T1000 (cell line): Measurements from ENCODE around the gene SIL1.
"Not testable (repeated sequence)": the region's sequence is repeated elsewhere in the genome, so short reads cannot be mapped to it uniquely, and the experiment has no call there.

Source experiments
- DNase-seq: peaks from one replicate; lab custom pipeline; 2025; ENCODE audit warnings: mixed read lengths; lab: John Stamatoyannopoulos, UW

Gene SIL1

GRCh38 chr5:139068060-139068459 lies 130.1 kb downstream of the SIL1 start:
- no peak for DNase-seq

GRCh38 chr5:139065306-139065705 lies 132.9 kb downstream of the SIL1 start:
- DNase-seq: no peak

GRCh38 chr5:139064613-139065012 lies 133.6 kb downstream of the SIL1 start:
- no peak for DNase-seq

GRCh38 chr5:139063664-139064054 lies 134.5 kb downstream of the SIL1 start:
- DNase-seq: no peak

GRCh38 chr5:139062910-139063663 lies 135.1 kb downstream of the SIL1 start:
- DNase-seq: no peak

- DNase-seq: no peak
Observed at GRCh38 chr5:139061856-139062255, 136.3 kb downstream of the SIL1 start.

GRCh38 chr5:139061274-139061673 lies 136.9 kb downstream of the SIL1 start:
- DNase-seq: peak; percentile 5

GRCh38 chr5:139058121-139058520 lies 140.0 kb downstream of the SIL1 start:
- DNase-seq: no peak

- not testable (repeated sequence) for DNase-seq
Observed at GRCh38 chr5:139057045-139057939, 140.9 kb downstream of the SIL1 start.

GRCh38 chr5:139052975-139053374 lies 145.2 kb downstream of the SIL1 start:
- no peak for DNase-seq

- DNase-seq: no peak
Observed at GRCh38 chr5:139051392-139051791, 146.8 kb downstream of the SIL1 start.

GRCh38 chr5:139050432-139050831 lies 147.7 kb downstream of the SIL1 start:
- no peak for DNase-seq

- DNase-seq: no peak
Observed at GRCh38 chr5:139049780-139050179, 148.4 kb downstream of the SIL1 start.

- DNase-seq: no peak
Observed at GRCh38 chr5:139046551-139046950, 151.6 kb downstream of the SIL1 start.

GRCh38 chr5:139043157-139043905 lies 154.8 kb downstream of the SIL1 start:
- DNase-seq: no peak

- DNase-seq: no peak
Observed at GRCh38 chr5:139040081-139040480, 158.1 kb downstream of the SIL1 start.

GRCh38 chr5:139038613-139039305 lies 159.4 kb downstream of the SIL1 start:
- no peak for DNase-seq

GRCh38 chr5:139037732-139038131 lies 160.4 kb downstream of the SIL1 start:
- no peak for DNase-seq

GRCh38 chr5:139036332-139036731 lies 161.8 kb downstream of the SIL1 start:
- DNase-seq: not testable (repeated sequence)

- DNase-seq: no peak
Observed at GRCh38 chr5:139027150-139027549, 171.0 kb downstream of the SIL1 start.

- DNase-seq: no peak
Observed at GRCh38 chr5:139025651-139026050, 172.5 kb downstream of the SIL1 start.

- DNase-seq: no peak
Observed at GRCh38 chr5:139023286-139023685, 174.9 kb downstream of the SIL1 start.
